Left lobe of liver (tissue), 2 donors: ENCODE data around the gene SLC2A11. TPM values are rescaled to one million over a fixed set of nuclear protein-coding genes. Genes with fewer than 3 reads are reported as not detected.

Source experiments
- ATAC-seq: fragments of 200-7000 bp; cut with Tn5 transposase; one replicate; pipeline ENCODE4 v1.9.1; 2020; ENCODE audit warnings: mild to moderate bottlenecking, moderate library complexity
- DNase-seq: peaks from one replicate; pipeline ENCODE4 v3.0.0-alpha.2; 2020; ENCODE audit warnings: low spot score
- total RNA-seq: library from RNA; stranded (reverse); gene quantifications from one replicate; pipeline ENCODE4 v1.2.1, GENCODE V29; 2021
- donor health status: DM: no; HTN: no; CAD: no; lungs with moderate emphysema.
- donor health status: DM: no; HTN: yes; CAD: no.

SLC2A11 gene
- total RNA-seq, 1 donor from 2014 or later = 6.8 TPM

GRCh38 chr22:23832226-23833016, 25.3 kb upstream of the SLC2A11 start:
- ATAC-seq = no peak
- no peak for DNase-seq

GRCh38 chr22:23833017-23833751, 24.5 kb upstream of the SLC2A11 start:
- no peak for DNase-seq
- ATAC-seq = no peak

GRCh38 chr22:23833911-23834317, 23.8 kb upstream of the SLC2A11 start:
- ATAC-seq (no peak), DNase-seq (no peak)

GRCh38 chr22:23834406-23834792, 23.3 kb upstream of the SLC2A11 start:
- no peak for DNase-seq

GRCh38 chr22:23834793-23835483, 22.7 kb upstream of the SLC2A11 start:
- ATAC-seq = peak; percentile 60
- DNase-seq = peak; percentile 70

More at GRCh38 chr22:23834406-23834792, 23.3 kb upstream of the SLC2A11 start:
- ATAC-seq = no peak

GRCh38 chr22:23835484-23836144, 22.1 kb upstream of the SLC2A11 start:
- ATAC-seq (no peak), DNase-seq (no peak)

GRCh38 chr22:23836281-23836680, 21.4 kb upstream of the SLC2A11 start:
- no peak for ATAC-seq
- DNase-seq = no peak

- ATAC-seq (no peak), DNase-seq (no peak)
Measured at GRCh38 chr22:23836692-23837495, 20.8 kb upstream of the SLC2A11 start.

- DNase-seq (no peak), ATAC-seq (no peak)
Measured at GRCh38 chr22:23837496-23837859, 20.2 kb upstream of the SLC2A11 start.

GRCh38 chr22:23837911-23838680, 19.6 kb upstream of the SLC2A11 start:
- DNase-seq = no peak
- no peak for ATAC-seq

GRCh38 chr22:23838681-23839468, 18.8 kb upstream of the SLC2A11 start, which contains the start of gene DERL3:
DERL3 (minus strand) TSS chr22:23839006; CDS start chr22:23838987, 19 bp downstream.
- ATAC-seq = peak; percentile 82
- peak; percentile 98 for DNase-seq

- ATAC-seq (no peak), DNase-seq (no peak)
Measured at GRCh38 chr22:23840026-23840425, 17.6 kb upstream of the SLC2A11 start.

GRCh38 chr22:23841292-23841691, 16.4 kb upstream of the SLC2A11 start:
- ATAC-seq = no peak
- no peak for DNase-seq

- no peak for ATAC-seq
- no peak for DNase-seq
Measured at GRCh38 chr22:23841736-23842445, 15.8 kb upstream of the SLC2A11 start.

- DNase-seq = no peak
- ATAC-seq = no peak
Measured at GRCh38 chr22:23842599-23842998, 15.1 kb upstream of the SLC2A11 start.

- ATAC-seq = no peak
- no peak for DNase-seq
Measured at GRCh38 chr22:23844739-23845202, 12.9 kb upstream of the SLC2A11 start.

- no peak for ATAC-seq
- DNase-seq = no peak
Measured at GRCh38 chr22:23845265-23846080, 12.2 kb upstream of the SLC2A11 start.
